Dermis microvascular lymphatic vessel endothelial cell (primary cell): ENCODE measurements around the gene NCOR2. TPM values are rescaled to one million over a fixed set of nuclear protein-coding genes. Genes with fewer than 3 reads are reported as not detected.

ENCODE experiments used
- DNase-seq, 2 donors: peaks; one replicate each; pipeline versions ENCODE4 v3.0.0 to v3.0.0-alpha.2; 2010; ENCODE audit warnings: low read depth in 2 of 2
- total RNA-seq: library from RNA; depleted of rRNA; stranded (reverse); fragments of >200 nt; gene quantifications from 2 replicates; pipeline ENCODE4 v1.2.1, GENCODE V29; 2014

Gene NCOR2
- total RNA-seq, 1 donor from 2014 or later: 10.0 TPM

GRCh38 chr12:124577374-124577773, 10.0 kb upstream of the NCOR2 start:
- no peak for DNase-seq

- no peak for DNase-seq
Observed at GRCh38 chr12:124576061-124576650, 8.7 kb upstream of the NCOR2 start.

GRCh38 chr12:124573839-124574786, 6.7 kb upstream of the NCOR2 start:
- no peak for DNase-seq

- DNase-seq: no peak
Observed at GRCh38 chr12:124571556-124571955, 4.1 kb upstream of the NCOR2 start.

- no peak for DNase-seq
Observed at GRCh38 chr12:124570810-124571209, 3.4 kb upstream of the NCOR2 start.

- DNase-seq: no peak
Observed at GRCh38 chr12:124569375-124570148, 2.1 kb upstream of the NCOR2 start.

GRCh38 chr12:124568431-124569374, 1.3 kb upstream of the NCOR2 start:
- DNase-seq: peak in 1 of 2 donors; percentile 51

- peak in 1 of 2 donors; percentile 84 for DNase-seq
Observed at GRCh38 chr12:124567673-124568373, 411 bp upstream of the NCOR2 start.

- peak; percentile 33 to 84 for DNase-seq
Observed at GRCh38 chr12:124566161-124566996, 1.0 kb downstream of the NCOR2 start.

- no peak for DNase-seq
Observed at GRCh38 chr12:124565656-124566160, 1.7 kb downstream of the NCOR2 start.

GRCh38 chr12:124564971-124565491, 2.4 kb downstream of the NCOR2 start:
- DNase-seq: peak in 1 of 2 donors; percentile 26

- no peak for DNase-seq
Observed at GRCh38 chr12:124564232-124564958, 3.0 kb downstream of the NCOR2 start.

GRCh38 chr12:124563809-124564208, 3.6 kb downstream of the NCOR2 start:
- no peak for DNase-seq

- DNase-seq: no peak
Observed at GRCh38 chr12:124563401-124563800, 4.0 kb downstream of the NCOR2 start.

GRCh38 chr12:124562796-124563181, 4.6 kb downstream of the NCOR2 start:
- DNase-seq: no peak

GRCh38 chr12:124562018-124562795, 5.2 kb downstream of the NCOR2 start:
- DNase-seq: no peak

- no peak for DNase-seq
Observed at GRCh38 chr12:124561231-124561630, 6.2 kb downstream of the NCOR2 start.
